H9 (cell line): ENCODE measurements around the gene ANKRD44. TPM values are rescaled to one million over a fixed set of nuclear protein-coding genes. Genes with fewer than 3 reads are reported as not detected.

ENCODE experiments used
- DNase-seq: peaks from one replicate; pipeline ENCODE4 v3.0.0-alpha.2; 2017
- H2AFZ ChIP-seq: one replicate; pipeline ENCODE4 v1.6.1; 2013; ENCODE audit warnings: mild to moderate bottlenecking, low read length, control low read depth, moderate library complexity
- H2AK5ac ChIP-seq: 2 replicates; pipeline ENCODE4 v1.6.1; 2013; ENCODE audit warnings: low read length, control low read depth, mixed read lengths; ENCODE audit not compliant: insufficient read length
- H2BK120ac ChIP-seq: one replicate; pipeline ENCODE4 v1.6.1; 2013; ENCODE audit warnings: low read depth, mild to moderate bottlenecking, low read length, control low read depth, inconsistent platforms; ENCODE audit not compliant: poor library complexity, severe bottlenecking
- H2BK12ac ChIP-seq: 2 replicates; pipeline ENCODE4 v1.6.1; 2013; ENCODE audit warnings: low read length, control low read depth, mixed read lengths, low read depth; ENCODE audit not compliant: insufficient read length
- H2BK15ac ChIP-seq: 2 replicates; pipeline ENCODE4 v1.6.1; 2013; ENCODE audit warnings: low read depth, low read length, control low read depth
- H2BK20ac ChIP-seq: one replicate; pipeline ENCODE4 v1.6.1; 2013; ENCODE audit warnings: low read depth, mild to moderate bottlenecking, low read length, control low read depth, inconsistent platforms; ENCODE audit not compliant: poor library complexity, severe bottlenecking
- H2BK5ac ChIP-seq: 2 replicates; pipeline ENCODE4 v1.6.1; 2013; ENCODE audit warnings: low read length, control low read depth, mixed read lengths; ENCODE audit not compliant: insufficient read length
- H3K14ac ChIP-seq: 2 replicates; pipeline ENCODE4 v1.6.1; 2013; ENCODE audit warnings: low read length, control low read depth; ENCODE audit not compliant: insufficient read depth
- H3K18ac ChIP-seq: 2 replicates; pipeline ENCODE4 v1.6.1; 2013; ENCODE audit warnings: low read depth, mild to moderate bottlenecking, mixed read lengths, low read length, control low read depth; ENCODE audit not compliant: insufficient read length
- H3K23ac ChIP-seq: 2 replicates; pipeline ENCODE4 v1.6.1; 2013; ENCODE audit warnings: low read length, control low read depth, mixed read lengths, low read depth; ENCODE audit not compliant: insufficient read length
- H3K23me2 ChIP-seq: 2 replicates; pipeline ENCODE4 v1.6.1; 2013; ENCODE audit warnings: low read depth, mild to moderate bottlenecking, mixed read lengths, low read length, control low read depth; ENCODE audit not compliant: insufficient read length, poor library complexity, severe bottlenecking
- H3K27ac ChIP-seq: 2 replicates; pipeline ENCODE4 v1.5.1; 2013; ENCODE audit warnings: low read length, control low read depth, mixed read lengths, low read depth; ENCODE audit not compliant: insufficient read length
- H3K27me3 ChIP-seq: 2 replicates; pipeline ENCODE4 v1.6.1; 2013; ENCODE audit warnings: low read length, control low read depth, inconsistent platforms; ENCODE audit not compliant: insufficient read depth
- H3K4ac ChIP-seq: 2 replicates; pipeline ENCODE4 v1.6.1; 2013; ENCODE audit warnings: low read depth, mild to moderate bottlenecking, control low read depth, inconsistent platforms, low read length, moderate library complexity
- H3K4me1 ChIP-seq: 2 replicates; pipeline ENCODE4 v1.6.1; 2013; ENCODE audit warnings: low read length, control low read depth, inconsistent platforms; ENCODE audit not compliant: insufficient read depth
- H3K4me2 ChIP-seq: 2 replicates; pipeline ENCODE4 v1.6.1; 2013; ENCODE audit warnings: low read length, control low read depth, mixed read lengths; ENCODE audit not compliant: insufficient read length, insufficient read depth
- H3K56ac ChIP-seq: 2 replicates; pipeline ENCODE4 v1.6.1; 2013; ENCODE audit warnings: low read depth, mild to moderate bottlenecking, mixed read lengths, low read length, control low read depth; ENCODE audit not compliant: insufficient read length
- H3K79me1 ChIP-seq: 2 replicates; pipeline ENCODE4 v1.6.1; 2013; ENCODE audit warnings: low read depth, mild to moderate bottlenecking, moderate library complexity, low read length, control low read depth, inconsistent platforms; ENCODE audit not compliant: insufficient read depth, poor library complexity, severe bottlenecking
- H3K79me2 ChIP-seq: 2 replicates; pipeline ENCODE4 v1.6.1; 2013; ENCODE audit warnings: low read length, control low read depth, inconsistent platforms; ENCODE audit not compliant: insufficient read depth
- H3K9ac ChIP-seq: 2 replicates; pipeline ENCODE4 v1.6.1; 2013; ENCODE audit warnings: low read length, control low read depth, mixed read lengths; ENCODE audit not compliant: insufficient read length; ENCODE audit errors: extremely low read depth
- H3K9me3 ChIP-seq: one replicate; pipeline ENCODE4 v1.6.1; 2013; ENCODE audit warnings: low read depth, low read length, inconsistent platforms; ENCODE audit not compliant: control insufficient read depth
- H3T11ph ChIP-seq: one replicate; pipeline ENCODE4 v1.6.1; 2013; ENCODE audit warnings: mild to moderate bottlenecking, low read length, control low read depth, inconsistent platforms
- H4K20me1 ChIP-seq: one replicate; pipeline ENCODE4 v1.6.1; 2013; ENCODE audit not compliant: control insufficient read depth, insufficient read length, insufficient read depth
- H4K5ac ChIP-seq: 2 replicates; pipeline ENCODE4 v1.6.1; 2013; ENCODE audit warnings: low read depth, mild to moderate bottlenecking, mixed read lengths, low read length, control low read depth; ENCODE audit not compliant: insufficient read length
- H4K8ac ChIP-seq: replicated peaks from 2 replicates; pipeline ENCODE4 v1.6.1; 2013; ENCODE audit warnings: low read length, control low read depth, mixed read lengths, low read depth; ENCODE audit not compliant: insufficient read length
- H4K91ac ChIP-seq: 2 replicates; pipeline ENCODE4 v1.6.1; 2013; ENCODE audit warnings: low read depth, mild to moderate bottlenecking, moderate library complexity, mixed read lengths, low read length, control low read depth; ENCODE audit not compliant: insufficient read length
- H3K27ac Mint-ChIP-seq, 3 experiments: 2 replicates in 2 of 3; 3 replicates in 1 of 3; pipeline ENCODE4 v1.8.0; 2020 to 2021; ENCODE audit warnings: mixed read lengths in 3 of 3, mild to moderate bottlenecking in 1 of 3, moderate library complexity in 1 of 3
- H3K27me3 Mint-ChIP-seq: 2 replicates; pipeline ENCODE4 v1.8.0; 2021; ENCODE audit warnings: low read depth, mild to moderate bottlenecking, moderate library complexity, mixed read lengths
- H3K36me3 Mint-ChIP-seq, 3 experiments: 2 replicates in 2 of 3; 3 replicates in 1 of 3; pipeline ENCODE4 v1.8.0; 2020 to 2021; ENCODE audit warnings: low read depth in 3 of 3, mixed read lengths in 3 of 3; ENCODE audit not compliant: insufficient read depth in 1 of 3
- H3K4me1 Mint-ChIP-seq, 2 experiments: 2 replicates each; pipeline ENCODE4 v1.8.0; 2020; ENCODE audit warnings: mixed read lengths in 2 of 2
- H3K4me3 Mint-ChIP-seq, 2 experiments: 2 replicates in 1 of 2; 3 replicates in 1 of 2; pipeline ENCODE4 v1.8.0; 2020 to 2021; ENCODE audit warnings: mild to moderate bottlenecking in 2 of 2, mixed read lengths in 2 of 2, moderate library complexity in 1 of 2
- H3K9me3 Mint-ChIP-seq, 2 experiments: 2 replicates in 1 of 2; 3 replicates in 1 of 2; pipeline ENCODE4 v1.8.0; 2020; ENCODE audit warnings: mild to moderate bottlenecking in 2 of 2, mixed read lengths in 2 of 2, moderate library complexity in 1 of 2
- WGBS: extraction: QIAGEN DNeasy Blood & Tissue Kit; methylation state at CpG from one replicate; pipeline ENCODE4 v1.1.7; 2013; ENCODE audit warnings: missing lambda C conversion rate, low lambda C conversion rate, mixed read lengths; ENCODE audit not compliant: insufficient read length; ENCODE audit errors: extremely low coverage; 5-methylcytosine and 5-hydroxymethylcytosine counted together
- total RNA-seq: library from RNA; stranded (reverse); gene quantifications from 2 replicates; pipeline ENCODE4 v1.2.1, GENCODE V29; 2021
- TF ChIP-seq, protein P1 (sequence below): fragments of 200-600 bp; sonication (generic); conservative IDR thresholded peaks from 3 replicates; pipeline ENCODE4 v1.8.0; 2021; ENCODE audit warnings: antibody characterized with exemption, mild to moderate bottlenecking

Gene ANKRD44
- total RNA-seq, 1 experiment from 2014 or later: 1.9 TPM

DNA sequence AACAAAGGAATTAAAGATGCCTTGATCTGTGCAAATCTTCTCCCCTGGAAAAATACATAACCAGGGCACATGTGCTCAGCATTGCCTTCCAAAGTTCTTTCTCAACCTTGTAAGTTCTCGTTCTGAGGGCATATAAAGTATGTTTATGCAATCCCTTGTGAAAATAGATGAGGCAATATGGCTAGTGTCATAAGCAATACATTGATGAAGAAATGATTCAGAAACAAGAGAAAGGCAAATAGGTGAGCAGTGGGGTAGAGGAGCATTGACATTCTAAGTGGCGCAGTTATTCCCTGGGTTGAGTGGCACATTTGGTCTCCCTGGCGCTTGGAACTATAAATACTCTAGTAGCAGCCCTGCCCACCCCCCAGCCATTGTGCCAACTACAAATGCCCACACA lies 326.6 kb downstream of the ANKRD44 start:
- H2AFZ ChIP-seq: no peak overlapping the region
- no peak overlapping the region for H3K4me2 ChIP-seq
- no peak overlapping the region for H2AK5ac ChIP-seq
- no peaks in the 10 kb centered on the region for H3K23me2 ChIP-seq
- no peaks in the 10 kb centered on the region for H3K27me3 Mint-ChIP-seq
- no peak overlapping the region for H2BK20ac ChIP-seq
- peaks cover 17 to 20% of the 10 kb centered on the region in 2 experiments for H3K4me1 Mint-ChIP-seq
- no peak overlapping the region for H4K8ac ChIP-seq
- no peak overlapping the region for H2BK5ac ChIP-seq
- H3K27me3 ChIP-seq: no peaks in the 10 kb centered on the region
- TF ChIP-seq, protein P1, sequence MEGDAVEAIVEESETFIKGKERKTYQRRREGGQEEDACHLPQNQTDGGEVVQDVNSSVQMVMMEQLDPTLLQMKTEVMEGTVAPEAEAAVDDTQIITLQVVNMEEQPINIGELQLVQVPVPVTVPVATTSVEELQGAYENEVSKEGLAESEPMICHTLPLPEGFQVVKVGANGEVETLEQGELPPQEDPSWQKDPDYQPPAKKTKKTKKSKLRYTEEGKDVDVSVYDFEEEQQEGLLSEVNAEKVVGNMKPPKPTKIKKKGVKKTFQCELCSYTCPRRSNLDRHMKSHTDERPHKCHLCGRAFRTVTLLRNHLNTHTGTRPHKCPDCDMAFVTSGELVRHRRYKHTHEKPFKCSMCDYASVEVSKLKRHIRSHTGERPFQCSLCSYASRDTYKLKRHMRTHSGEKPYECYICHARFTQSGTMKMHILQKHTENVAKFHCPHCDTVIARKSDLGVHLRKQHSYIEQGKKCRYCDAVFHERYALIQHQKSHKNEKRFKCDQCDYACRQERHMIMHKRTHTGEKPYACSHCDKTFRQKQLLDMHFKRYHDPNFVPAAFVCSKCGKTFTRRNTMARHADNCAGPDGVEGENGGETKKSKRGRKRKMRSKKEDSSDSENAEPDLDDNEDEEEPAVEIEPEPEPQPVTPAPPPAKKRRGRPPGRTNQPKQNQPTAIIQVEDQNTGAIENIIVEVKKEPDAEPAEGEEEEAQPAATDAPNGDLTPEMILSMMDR: no peak
- H3K27ac ChIP-seq: no peak overlapping the region
- no peaks in the 10 kb centered on the region for H3K9me3 ChIP-seq
- H3K4me1 ChIP-seq: peaks cover 2% of the 10 kb centered on the region; the same call in 1 of the 2 replicates
- no CpG with 5 or more reads among the region's 3 CpGs for WGBS
- no peaks in the 10 kb centered on the region for H4K20me1 ChIP-seq
- H4K5ac ChIP-seq: no peak overlapping the region
- H3K56ac ChIP-seq: no peak overlapping the region
- H3K4me3 Mint-ChIP-seq: no peak overlapping the region
- no peaks in the 10 kb centered on the region for H3K9me3 Mint-ChIP-seq
- no peak overlapping the region for H3K18ac ChIP-seq
- no peaks in the 10 kb centered on the region for H3K79me2 ChIP-seq
- H3K36me3 Mint-ChIP-seq: no peaks in the 10 kb centered on the region; a peak in 1 of 7 replicates
- no peak overlapping the region for H4K91ac ChIP-seq
- no peak overlapping the region for H3K23ac ChIP-seq
- H3K14ac ChIP-seq: no peak overlapping the region
- H3K27ac Mint-ChIP-seq: no peak overlapping the region
- DNase-seq: no peak
- H3T11ph ChIP-seq: no peak overlapping the region
- H2BK15ac ChIP-seq: no peak overlapping the region
- no peaks in the 10 kb centered on the region for H3K79me1 ChIP-seq
- no peak overlapping the region for H2BK120ac ChIP-seq
- H3K4ac ChIP-seq: no peak overlapping the region
- no peak overlapping the region for H3K9ac ChIP-seq
- H2BK12ac ChIP-seq: no peak overlapping the region
